HepG2 (cell line): ENCODE data around the gene SGF29. TPM values are rescaled to one million over a fixed set of nuclear protein-coding genes. Genes with fewer than 3 reads are reported as not detected.
A peak's percentile ranks its signal among the peaks of the same experiment; 100 is the strongest.

Source experiments
- ETV5 ChIP-seq: IDR thresholded peaks from 2 replicates; pipeline ENCODE4 v1.6.1; 2018; ENCODE audit warnings: missing biosample characterization, missing genetic modification reagents, inconsistent platforms, borderline replicate concordance
- HNRNPUL1 ChIP-seq: fragments of 200-400 bp; formaldehyde crosslinking; IDR thresholded peaks from 2 replicates; pipeline ENCODE4 v1.6.1; 2017; ENCODE audit warnings: low read depth, mild to moderate bottlenecking, low read length, moderate library complexity
- HOXA5 ChIP-seq: sonication (generic); formaldehyde crosslinking; IDR thresholded peaks from 2 replicates; pipeline ENCODE4 v1.4.0; 2020; ENCODE audit warnings: missing genetic modification reagents
- MYC ChIP-seq: sonication (generic); formaldehyde crosslinking; IDR thresholded peaks from 2 replicates; pipeline ENCODE4 v1.9.0; 2021; ENCODE audit warnings: missing genetic modification reagents, borderline replicate concordance
- NCOR1 ChIP-seq: fragments of 200-600 bp; sonication (generic); IDR thresholded peaks from 2 replicates; pipeline ENCODE4 v1.7.0; 2017; ENCODE audit warnings: antibody characterized with exemption, low read length, borderline replicate concordance
- NR2F6 ChIP-seq, 2 experiments: IDR thresholded peaks; 2 replicates each; pipeline ENCODE4 v1.6.1; 2016; ENCODE audit warnings: antibody characterized with exemption in 1 of 2, mild to moderate bottlenecking in 1 of 2
- RARG ChIP-seq: sonication (generic); formaldehyde crosslinking; IDR thresholded peaks from 2 replicates; pipeline ENCODE4 v1.4.0; 2020; ENCODE audit warnings: low read depth, mild to moderate bottlenecking, missing genetic modification reagents
- SRY ChIP-seq: sonication (generic); formaldehyde crosslinking; IDR thresholded peaks from 2 replicates; pipeline ENCODE4 v1.8.0; 2022; ENCODE audit warnings: mild to moderate bottlenecking, missing genetic modification reagents
- YEATS4 ChIP-seq: sonication (generic); formaldehyde crosslinking; IDR thresholded peaks from 2 replicates; pipeline ENCODE4 v1.4.0; 2020; ENCODE audit warnings: missing genetic modification reagents, borderline replicate concordance
- ZC3H13 ChIP-seq: sonication (generic); formaldehyde crosslinking; IDR thresholded peaks from 2 replicates; pipeline ENCODE4 v1.8.1; 2023; ENCODE audit warnings: mild to moderate bottlenecking, missing genetic modification reagents, moderate library complexity
- ZMYM2 ChIP-seq: sonication (generic); formaldehyde crosslinking; IDR thresholded peaks from 2 replicates; pipeline ENCODE4 v1.8.0; 2022; ENCODE audit warnings: mild to moderate bottlenecking, missing genetic modification reagents
- ZMYM4 ChIP-seq: sonication (generic); formaldehyde crosslinking; IDR thresholded peaks from 2 replicates; pipeline ENCODE4 v1.8.1; 2023; ENCODE audit warnings: mild to moderate bottlenecking, missing genetic modification reagents
- ZNF543 ChIP-seq: sonication (generic); formaldehyde crosslinking; IDR thresholded peaks from 2 replicates; pipeline ENCODE4 v1.4.0; 2020; ENCODE audit warnings: mild to moderate bottlenecking, missing genetic modification reagents
- ZNF772 ChIP-seq: sonication (generic); formaldehyde crosslinking; IDR thresholded peaks from 2 replicates; pipeline ENCODE4 v1.5.0; 2020; ENCODE audit warnings: mild to moderate bottlenecking, missing genetic modification reagents
- polyA plus RNA-seq, 8 experiments: library from polyadenylated mRNA; depleted of rRNA in 3 of 8; stranded (reverse) in 7 of 8; unstranded in 1 of 8; fragments of >200 nt; fragmentation: Illumina TruSeq in 4 of 8; extraction: Trizol in 4 of 8; gene quantifications; 2 replicates each; pipeline versions ENCODE4 v1.2.1 to v1.2.3, GENCODE V29; 2011 to 2016; ENCODE audit warnings: low read depth in 4 of 8, missing spikeins in 1 of 8, mixed read lengths in 1 of 8; ENCODE audit not compliant: insufficient read depth in 1 of 8
- total RNA-seq, 5 experiments: library from RNA; depleted of rRNA; stranded (reverse); fragments of >200 nt; fragmentation: Illumina TruSeq; extraction: Trizol; gene quantifications; 2 replicates each; pipeline ENCODE4 v1.2.3, GENCODE V29; 2016; ENCODE audit warnings: low read depth in 1 of 5
- TF ChIP-seq, protein P1 (sequence below): sonication (generic); formaldehyde crosslinking; IDR thresholded peaks from 2 replicates; pipeline ENCODE4 v1.4.0; 2020; ENCODE audit warnings: missing genetic modification reagents
- TF ChIP-seq, protein P2 (sequence below): sonication (generic); formaldehyde crosslinking; IDR thresholded peaks from 2 replicates; pipeline ENCODE4 v1.8.0; 2022; ENCODE audit warnings: missing genetic modification reagents, mild to moderate bottlenecking, borderline replicate concordance
- TF ChIP-seq, protein P3 (sequence below): sonication (generic); formaldehyde crosslinking; IDR thresholded peaks from 2 replicates; pipeline ENCODE4 v1.8.1; 2023; ENCODE audit warnings: mild to moderate bottlenecking, missing genetic modification reagents
- TF ChIP-seq, protein P4 (sequence below): sonication (generic); formaldehyde crosslinking; conservative IDR thresholded peaks from 2 replicates; pipeline ENCODE4 v1.4.0; 2020; ENCODE audit warnings: mild to moderate bottlenecking, missing genetic modification reagents, moderate library complexity

The SGF29 gene
- total and polyA plus RNA-seq, 2 of the 13 experiments (the other 11 are each of a cell fraction or from before 2014, with no cell fraction given): 5.0 to 29.4 TPM

DNA sequence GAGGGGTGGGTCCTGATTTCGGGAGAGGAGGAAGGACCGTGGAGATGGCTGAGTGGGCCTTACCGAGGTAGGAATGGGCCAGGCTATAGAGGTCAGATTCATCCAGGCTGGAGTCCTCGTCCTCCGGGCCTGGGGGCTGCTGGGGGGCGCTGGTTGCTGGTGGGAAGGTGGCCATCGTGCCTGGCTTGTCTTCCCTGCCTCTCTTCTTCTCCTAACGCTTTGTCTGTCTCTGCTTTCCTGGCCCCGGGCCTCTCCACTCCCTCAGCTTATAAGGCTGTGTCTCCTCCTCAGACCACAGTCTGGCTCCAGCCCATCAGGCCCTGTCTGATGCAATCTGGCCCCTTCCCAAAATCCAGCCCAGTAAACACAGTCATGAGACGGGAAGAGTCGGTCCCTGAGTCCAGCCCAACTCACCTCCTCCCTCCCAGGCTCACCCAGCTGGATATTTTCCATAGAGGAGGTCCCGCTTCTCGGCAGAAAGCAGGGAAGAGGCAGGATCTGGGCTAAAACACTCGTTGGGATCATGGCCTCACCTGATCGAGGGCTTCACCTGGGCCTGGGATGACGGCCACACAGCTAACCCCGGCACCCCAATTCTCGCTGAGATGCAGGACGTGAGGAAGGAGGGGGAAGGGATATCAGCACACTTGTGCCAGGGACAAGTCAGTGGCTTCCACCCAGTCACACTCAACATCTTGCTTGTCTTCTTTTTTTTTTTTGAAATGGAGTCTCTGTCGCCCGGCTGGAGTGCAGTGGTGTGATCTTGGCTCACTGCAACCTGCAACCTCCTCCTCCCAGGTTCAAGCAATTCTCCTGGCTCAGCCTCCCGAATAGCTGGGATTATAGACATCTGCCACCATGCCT lies 14.8 kb upstream of the SGF29 start, which contains the start of gene NUPR1 (continued):
- TF ChIP-seq, protein P1, sequence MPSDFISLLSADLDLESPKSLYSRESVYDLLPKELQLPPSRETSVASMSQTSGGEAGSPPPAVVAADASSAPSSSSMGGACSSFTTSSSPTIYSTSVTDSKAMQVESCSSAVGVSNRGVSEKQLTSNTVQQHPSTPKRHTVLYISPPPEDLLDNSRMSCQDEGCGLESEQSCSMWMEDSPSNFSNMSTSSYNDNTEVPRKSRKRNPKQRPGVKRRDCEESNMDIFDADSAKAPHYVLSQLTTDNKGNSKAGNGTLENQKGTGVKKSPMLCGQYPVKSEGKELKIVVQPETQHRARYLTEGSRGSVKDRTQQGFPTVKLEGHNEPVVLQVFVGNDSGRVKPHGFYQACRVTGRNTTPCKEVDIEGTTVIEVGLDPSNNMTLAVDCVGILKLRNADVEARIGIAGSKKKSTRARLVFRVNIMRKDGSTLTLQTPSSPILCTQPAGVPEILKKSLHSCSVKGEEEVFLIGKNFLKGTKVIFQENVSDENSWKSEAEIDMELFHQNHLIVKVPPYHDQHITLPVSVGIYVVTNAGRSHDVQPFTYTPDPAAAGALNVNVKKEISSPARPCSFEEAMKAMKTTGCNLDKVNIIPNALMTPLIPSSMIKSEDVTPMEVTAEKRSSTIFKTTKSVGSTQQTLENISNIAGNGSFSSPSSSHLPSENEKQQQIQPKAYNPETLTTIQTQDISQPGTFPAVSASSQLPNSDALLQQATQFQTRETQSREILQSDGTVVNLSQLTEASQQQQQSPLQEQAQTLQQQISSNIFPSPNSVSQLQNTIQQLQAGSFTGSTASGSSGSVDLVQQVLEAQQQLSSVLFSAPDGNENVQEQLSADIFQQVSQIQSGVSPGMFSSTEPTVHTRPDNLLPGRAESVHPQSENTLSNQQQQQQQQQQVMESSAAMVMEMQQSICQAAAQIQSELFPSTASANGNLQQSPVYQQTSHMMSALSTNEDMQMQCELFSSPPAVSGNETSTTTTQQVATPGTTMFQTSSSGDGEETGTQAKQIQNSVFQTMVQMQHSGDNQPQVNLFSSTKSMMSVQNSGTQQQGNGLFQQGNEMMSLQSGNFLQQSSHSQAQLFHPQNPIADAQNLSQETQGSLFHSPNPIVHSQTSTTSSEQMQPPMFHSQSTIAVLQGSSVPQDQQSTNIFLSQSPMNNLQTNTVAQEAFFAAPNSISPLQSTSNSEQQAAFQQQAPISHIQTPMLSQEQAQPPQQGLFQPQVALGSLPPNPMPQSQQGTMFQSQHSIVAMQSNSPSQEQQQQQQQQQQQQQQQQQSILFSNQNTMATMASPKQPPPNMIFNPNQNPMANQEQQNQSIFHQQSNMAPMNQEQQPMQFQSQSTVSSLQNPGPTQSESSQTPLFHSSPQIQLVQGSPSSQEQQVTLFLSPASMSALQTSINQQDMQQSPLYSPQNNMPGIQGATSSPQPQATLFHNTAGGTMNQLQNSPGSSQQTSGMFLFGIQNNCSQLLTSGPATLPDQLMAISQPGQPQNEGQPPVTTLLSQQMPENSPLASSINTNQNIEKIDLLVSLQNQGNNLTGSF (CRISPR knock-in tag): no peak
- 0 out of 2 replicates have a peak, but pooled peaks have one; percentile 18 for TF ChIP-seq ZNF543 (CRISPR knock-in tag)
- 0 out of 2 replicates have a peak, but pooled peaks have one; percentile 51 for TF ChIP-seq SRY
- TF ChIP-seq, protein P2, sequence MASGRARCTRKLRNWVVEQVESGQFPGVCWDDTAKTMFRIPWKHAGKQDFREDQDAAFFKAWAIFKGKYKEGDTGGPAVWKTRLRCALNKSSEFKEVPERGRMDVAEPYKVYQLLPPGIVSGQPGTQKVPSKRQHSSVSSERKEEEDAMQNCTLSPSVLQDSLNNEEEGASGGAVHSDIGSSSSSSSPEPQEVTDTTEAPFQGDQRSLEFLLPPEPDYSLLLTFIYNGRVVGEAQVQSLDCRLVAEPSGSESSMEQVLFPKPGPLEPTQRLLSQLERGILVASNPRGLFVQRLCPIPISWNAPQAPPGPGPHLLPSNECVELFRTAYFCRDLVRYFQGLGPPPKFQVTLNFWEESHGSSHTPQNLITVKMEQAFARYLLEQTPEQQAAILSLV (CRISPR knock-in tag): peak; percentile 67; the same call in 1 of the 2 replicates
- no peak; the same call in 1 of the 2 replicates for TF ChIP-seq ETV5 (CRISPR knock-in tag)
- TF ChIP-seq ZMYM4: peak; percentile 24; the same call in 1 of the 2 replicates
- no peak for TF ChIP-seq RARG (CRISPR knock-in tag)
- TF ChIP-seq HOXA5 (CRISPR knock-in tag): no peak; the same call in 1 of the 2 replicates
- TF ChIP-seq ZMYM2 (CRISPR knock-in tag): no peak
- TF ChIP-seq YEATS4 (CRISPR knock-in tag): peak; percentile 87
- no peak for TF ChIP-seq NR2F6 (IDR thresholded peaks at IDR 0.05)
- peak; percentile 44; the same call in 1 of the 2 replicates for TF ChIP-seq NR2F6 (CRISPR knock-in tag; IDR thresholded peaks at IDR 0.05)
- no peak for TF ChIP-seq ZC3H13 (CRISPR knock-in tag)
- no peak for TF ChIP-seq HNRNPUL1
- peak; percentile 34; the same call in 1 of the 2 replicates for TF ChIP-seq ZNF772
- 0 out of 2 replicates have a peak, but pooled peaks have one; percentile 32 for TF ChIP-seq MYC (CRISPR knock-in tag)
- TF ChIP-seq, protein P3, sequence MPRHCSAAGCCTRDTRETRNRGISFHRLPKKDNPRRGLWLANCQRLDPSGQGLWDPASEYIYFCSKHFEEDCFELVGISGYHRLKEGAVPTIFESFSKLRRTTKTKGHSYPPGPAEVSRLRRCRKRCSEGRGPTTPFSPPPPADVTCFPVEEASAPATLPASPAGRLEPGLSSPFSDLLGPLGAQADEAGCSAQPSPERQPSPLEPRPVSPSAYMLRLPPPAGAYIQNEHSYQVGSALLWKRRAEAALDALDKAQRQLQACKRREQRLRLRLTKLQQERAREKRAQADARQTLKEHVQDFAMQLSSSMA (CRISPR knock-in tag): no peak
- TF ChIP-seq, protein P4, sequence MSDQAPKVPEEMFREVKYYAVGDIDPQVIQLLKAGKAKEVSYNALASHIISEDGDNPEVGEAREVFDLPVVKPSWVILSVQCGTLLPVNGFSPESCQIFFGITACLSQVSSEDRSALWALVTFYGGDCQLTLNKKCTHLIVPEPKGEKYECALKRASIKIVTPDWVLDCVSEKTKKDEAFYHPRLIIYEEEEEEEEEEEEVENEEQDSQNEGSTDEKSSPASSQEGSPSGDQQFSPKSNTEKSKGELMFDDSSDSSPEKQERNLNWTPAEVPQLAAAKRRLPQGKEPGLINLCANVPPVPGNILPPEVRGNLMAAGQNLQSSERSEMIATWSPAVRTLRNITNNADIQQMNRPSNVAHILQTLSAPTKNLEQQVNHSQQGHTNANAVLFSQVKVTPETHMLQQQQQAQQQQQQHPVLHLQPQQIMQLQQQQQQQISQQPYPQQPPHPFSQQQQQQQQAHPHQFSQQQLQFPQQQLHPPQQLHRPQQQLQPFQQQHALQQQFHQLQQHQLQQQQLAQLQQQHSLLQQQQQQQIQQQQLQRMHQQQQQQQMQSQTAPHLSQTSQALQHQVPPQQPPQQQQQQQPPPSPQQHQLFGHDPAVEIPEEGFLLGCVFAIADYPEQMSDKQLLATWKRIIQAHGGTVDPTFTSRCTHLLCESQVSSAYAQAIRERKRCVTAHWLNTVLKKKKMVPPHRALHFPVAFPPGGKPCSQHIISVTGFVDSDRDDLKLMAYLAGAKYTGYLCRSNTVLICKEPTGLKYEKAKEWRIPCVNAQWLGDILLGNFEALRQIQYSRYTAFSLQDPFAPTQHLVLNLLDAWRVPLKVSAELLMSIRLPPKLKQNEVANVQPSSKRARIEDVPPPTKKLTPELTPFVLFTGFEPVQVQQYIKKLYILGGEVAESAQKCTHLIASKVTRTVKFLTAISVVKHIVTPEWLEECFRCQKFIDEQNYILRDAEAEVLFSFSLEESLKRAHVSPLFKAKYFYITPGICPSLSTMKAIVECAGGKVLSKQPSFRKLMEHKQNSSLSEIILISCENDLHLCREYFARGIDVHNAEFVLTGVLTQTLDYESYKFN (CRISPR knock-in tag): no peak; the same call in 1 of the 2 replicates
- TF ChIP-seq NCOR1: no peak
